Mucosa of stomach (tissue), 1 donor: ENCODE data around the gene SCLT1.

Experiments
- H3K27me3 ChIP-seq: one replicate; pipeline ENCODE4 v1.7.0; 2013; ENCODE audit warnings: mild to moderate bottlenecking, low read length; ENCODE audit not compliant: control insufficient read depth, insufficient read depth
- H3K36me3 ChIP-seq: one replicate; pipeline ENCODE4 v1.7.0; 2013; ENCODE audit warnings: low read length; ENCODE audit not compliant: control insufficient read depth, insufficient read depth
- H3K4me1 ChIP-seq: one replicate; pipeline ENCODE4 v1.7.0; 2013; ENCODE audit warnings: mild to moderate bottlenecking, low read length; ENCODE audit not compliant: control insufficient read depth, insufficient read depth
- H3K4me3 ChIP-seq: one replicate; pipeline ENCODE4 v1.7.0; 2013; ENCODE audit warnings: low read length
- H3K9ac ChIP-seq: one replicate; pipeline ENCODE4 v1.7.0; 2013; ENCODE audit warnings: mild to moderate bottlenecking, low read length, moderate library complexity
- H3K9me3 ChIP-seq: one replicate; pipeline ENCODE4 v1.7.0; 2013; ENCODE audit warnings: mild to moderate bottlenecking, low read length, moderate library complexity; ENCODE audit not compliant: control insufficient read depth
- donor health status: Pancreatic carcinoma.

The SCLT1 gene

GRCh38 chr4:129063640-129064039, 29.7 kb downstream of the SCLT1 start:
- H3K9ac ChIP-seq, result no peak overlapping the region
- no peak overlapping the region for H3K4me3 ChIP-seq
- peaks cover 7% of the 10 kb centered on the region for H3K36me3 ChIP-seq
- peaks cover 12% of the 10 kb centered on the region for H3K9me3 ChIP-seq
- no peaks in the 10 kb centered on the region for H3K4me1 ChIP-seq
- no peaks in the 10 kb centered on the region for H3K27me3 ChIP-seq

- no peak overlapping the region for H3K4me3 ChIP-seq
Observed at GRCh38 chr4:129062580-129062979, 30.8 kb downstream of the SCLT1 start.

DNA sequence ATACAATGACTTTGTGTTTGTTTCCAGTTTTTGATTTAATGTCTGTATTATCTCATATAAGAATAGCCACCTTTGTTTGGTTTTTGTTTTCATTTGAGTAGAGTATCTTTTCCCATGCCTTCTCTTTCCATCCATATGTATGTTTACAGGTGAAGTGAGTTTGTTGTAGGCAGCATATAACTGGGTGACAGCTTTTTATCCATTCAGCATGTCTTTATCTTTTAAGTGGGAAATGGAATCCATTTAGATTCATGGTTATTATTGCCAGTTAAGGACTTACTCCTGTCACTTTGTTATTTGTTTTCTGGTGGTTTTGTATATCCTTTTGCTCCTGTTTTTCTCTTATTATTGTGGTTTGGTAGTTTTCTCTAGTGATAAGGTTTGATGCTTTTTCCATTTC, 34.3 kb downstream of the SCLT1 start:
- no peaks in the 10 kb centered on the region for H3K27me3 ChIP-seq
- H3K9me3 ChIP-seq, result peaks cover 12% of the 10 kb centered on the region
- H3K36me3 ChIP-seq, result peaks cover 7% of the 10 kb centered on the region
- no peak overlapping the region for H3K4me3 ChIP-seq
- no peaks in the 10 kb centered on the region for H3K4me1 ChIP-seq
- no peak overlapping the region for H3K9ac ChIP-seq

More at GRCh38 chr4:129062580-129062979, 30.8 kb downstream of the SCLT1 start:
- Histone ChIP-seq H3K27me3 (no peaks in the 10 kb centered on the region), H3K9ac (no peak overlapping the region), H3K9me3 (peaks cover 12% of the 10 kb centered on the region), H3K36me3 (peaks cover 7% of the 10 kb centered on the region), H3K4me1 (no peaks in the 10 kb centered on the region)

DNA sequence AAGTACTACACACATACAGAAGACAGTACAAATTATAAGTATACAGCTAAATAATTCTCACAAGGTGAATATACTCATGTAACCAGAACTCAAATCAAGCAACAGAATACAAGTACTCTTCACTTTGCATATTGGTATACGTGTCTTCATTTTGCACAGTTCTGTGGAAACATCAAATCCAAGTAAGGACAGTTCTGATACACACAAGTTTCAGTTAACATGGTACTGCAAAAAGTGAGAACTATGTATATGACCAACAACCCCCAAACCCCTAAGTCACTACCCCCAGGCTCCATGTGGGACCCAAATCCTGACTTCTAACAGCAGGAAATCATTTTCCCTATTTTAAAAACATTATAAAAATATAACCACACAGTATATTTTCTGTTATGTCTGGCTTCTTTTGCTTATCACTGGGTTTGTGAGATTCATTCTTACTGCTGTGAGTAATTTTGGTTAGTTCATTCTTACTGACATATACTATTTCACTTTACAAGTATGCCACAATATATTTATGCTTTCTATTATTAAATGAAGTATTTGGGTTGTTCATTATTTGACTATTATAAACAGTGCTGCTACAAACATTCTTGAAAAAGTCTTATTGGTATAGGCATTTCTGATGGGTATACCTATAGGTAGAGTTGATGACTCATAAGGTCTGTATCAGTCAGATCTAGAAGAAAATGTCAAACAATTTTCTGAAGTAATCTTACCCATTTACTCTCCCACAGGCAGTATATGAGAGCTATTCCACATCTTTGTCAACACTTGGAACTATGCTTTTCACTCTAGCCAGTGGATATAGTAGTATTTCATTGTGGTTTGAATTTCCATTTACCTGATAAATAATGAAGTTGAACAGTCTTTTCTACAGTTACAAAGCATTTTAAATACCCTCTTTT, 47.0 kb downstream of the SCLT1 start:
- Histone ChIP-seq H3K4me3 (no peak overlapping the region), H3K4me1 (no peaks in the 10 kb centered on the region), H3K9me3 (no peaks in the 10 kb centered on the region), H3K9ac (no peak overlapping the region), H3K36me3 (no peaks in the 10 kb centered on the region), H3K27me3 (no peaks in the 10 kb centered on the region)

GRCh38 chr4:129043523-129043922, 49.8 kb downstream of the SCLT1 start:
- H3K9ac ChIP-seq, result no peak overlapping the region
- H3K27me3 ChIP-seq, result no peaks in the 10 kb centered on the region
- H3K9me3 ChIP-seq, result no peaks in the 10 kb centered on the region
- no peaks in the 10 kb centered on the region for H3K36me3 ChIP-seq
- no peaks in the 10 kb centered on the region for H3K4me1 ChIP-seq
- no peak overlapping the region for H3K4me3 ChIP-seq

DNA sequence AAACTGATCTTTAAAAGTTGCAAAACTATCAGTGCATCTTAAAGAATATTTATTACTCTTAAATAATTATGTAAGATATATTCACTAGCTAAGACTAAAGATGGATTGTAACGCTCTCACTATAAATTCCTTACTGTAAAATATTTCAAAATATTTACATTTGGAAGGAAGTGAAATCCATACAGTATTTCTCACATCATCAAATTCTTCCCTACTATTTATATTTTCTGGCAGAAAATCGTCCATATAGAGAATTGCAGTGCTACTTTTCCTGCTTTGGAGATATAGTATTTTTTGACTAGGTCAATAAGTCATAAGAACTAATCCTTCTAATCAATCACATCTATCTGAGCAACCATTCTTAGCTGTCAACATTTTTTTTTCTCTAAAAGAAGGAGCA, 52.9 kb downstream of the SCLT1 start:
- no peaks in the 10 kb centered on the region for H3K4me1 ChIP-seq
- no peak overlapping the region for H3K4me3 ChIP-seq
- H3K36me3 ChIP-seq, result no peaks in the 10 kb centered on the region
- H3K27me3 ChIP-seq, result no peaks in the 10 kb centered on the region
- H3K9me3 ChIP-seq, result no peaks in the 10 kb centered on the region
- H3K9ac ChIP-seq, result no peak overlapping the region

- Histone ChIP-seq H3K36me3 (no peaks in the 10 kb centered on the region), H3K9me3 (no peaks in the 10 kb centered on the region), H3K9ac (no peak overlapping the region), H3K4me1 (no peaks in the 10 kb centered on the region), H3K4me3 (no peak overlapping the region), H3K27me3 (no peaks in the 10 kb centered on the region)
Observed at GRCh38 chr4:129037093-129037492, 56.2 kb downstream of the SCLT1 start.

DNA sequence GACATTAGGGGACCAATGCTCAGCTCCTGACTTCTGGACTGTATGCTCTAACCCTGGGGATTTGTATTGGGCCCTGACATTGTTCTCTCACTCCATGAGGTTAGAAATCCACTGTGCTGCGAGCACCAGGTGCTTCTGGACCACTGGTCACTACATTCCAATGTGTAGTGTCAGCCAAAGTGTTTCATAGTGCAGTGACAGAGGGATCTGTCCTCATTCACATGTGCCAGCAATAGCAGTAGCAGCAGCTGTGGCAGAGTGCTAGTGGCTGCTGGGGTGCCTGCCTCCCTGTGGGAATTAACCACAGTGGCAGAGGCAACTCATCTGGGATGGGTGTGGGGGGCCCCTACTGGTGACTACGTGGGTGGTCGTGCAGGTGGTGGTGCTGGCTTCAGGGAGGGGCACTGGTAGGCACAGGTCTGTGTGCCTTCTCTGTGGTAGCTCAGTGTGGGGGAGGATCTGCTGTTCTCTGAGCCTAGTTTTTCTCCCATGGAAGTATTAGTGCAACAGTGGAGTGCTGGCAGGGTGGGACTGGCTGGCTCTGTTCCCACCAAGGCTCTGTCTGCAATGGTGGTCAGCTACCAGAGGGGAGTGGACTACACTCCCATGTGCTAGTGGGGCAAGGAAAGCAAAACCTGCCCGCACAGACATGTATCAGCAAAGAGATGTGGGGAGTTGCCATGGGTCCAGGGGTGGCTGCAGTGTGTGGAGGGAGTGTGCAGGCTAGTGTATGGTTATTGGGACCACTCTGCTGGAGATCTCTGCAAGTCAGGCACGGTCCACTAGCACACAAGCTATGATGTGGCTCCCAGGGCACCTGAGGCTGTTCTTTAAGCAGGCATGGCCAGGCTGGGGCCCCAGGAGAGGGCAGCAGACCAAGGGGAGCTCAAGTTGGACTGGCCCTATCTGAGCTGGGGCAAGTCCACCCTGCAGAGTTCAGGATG, 78.5 kb downstream of the SCLT1 start:
- H3K9ac ChIP-seq, result no peak overlapping the region
- no peaks in the 10 kb centered on the region for H3K4me1 ChIP-seq
- no peaks in the 10 kb centered on the region for H3K36me3 ChIP-seq
- no peaks in the 10 kb centered on the region for H3K9me3 ChIP-seq
- H3K27me3 ChIP-seq, result no peaks in the 10 kb centered on the region
- H3K4me3 ChIP-seq, result no peak overlapping the region

DNA sequence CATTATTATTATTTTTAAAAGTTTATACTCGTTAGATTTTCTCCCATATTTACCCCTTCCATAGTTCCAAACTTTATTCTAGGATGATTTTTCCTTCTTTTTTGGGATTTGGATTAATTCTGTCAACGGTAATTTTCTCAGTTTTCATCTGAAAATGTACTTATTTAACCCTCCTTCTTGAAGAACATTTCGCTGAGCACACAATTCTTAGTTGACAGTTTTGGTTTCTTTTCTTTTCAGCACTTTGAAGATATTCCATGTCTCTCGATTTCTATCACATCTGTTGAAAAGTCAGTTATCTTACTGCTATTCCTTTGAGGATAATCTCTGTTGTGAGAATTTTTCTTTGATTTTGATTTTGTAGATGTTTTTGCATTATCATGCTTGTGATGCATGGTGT, 85.2 kb downstream of the SCLT1 start:
- no peaks in the 10 kb centered on the region for H3K9me3 ChIP-seq
- H3K36me3 ChIP-seq, result no peaks in the 10 kb centered on the region
- no peak overlapping the region for H3K4me3 ChIP-seq
- no peaks in the 10 kb centered on the region for H3K4me1 ChIP-seq
- no peaks in the 10 kb centered on the region for H3K27me3 ChIP-seq
- no peak overlapping the region for H3K9ac ChIP-seq

GRCh38 chr4:128986908-128987307, 106.4 kb downstream of the SCLT1 start:
- no peaks in the 10 kb centered on the region for H3K9me3 ChIP-seq
- no peaks in the 10 kb centered on the region for H3K36me3 ChIP-seq
- no peaks in the 10 kb centered on the region for H3K4me1 ChIP-seq
- no peak overlapping the region for H3K4me3 ChIP-seq
- no peaks in the 10 kb centered on the region for H3K27me3 ChIP-seq
- no peak overlapping the region for H3K9ac ChIP-seq

DNA sequence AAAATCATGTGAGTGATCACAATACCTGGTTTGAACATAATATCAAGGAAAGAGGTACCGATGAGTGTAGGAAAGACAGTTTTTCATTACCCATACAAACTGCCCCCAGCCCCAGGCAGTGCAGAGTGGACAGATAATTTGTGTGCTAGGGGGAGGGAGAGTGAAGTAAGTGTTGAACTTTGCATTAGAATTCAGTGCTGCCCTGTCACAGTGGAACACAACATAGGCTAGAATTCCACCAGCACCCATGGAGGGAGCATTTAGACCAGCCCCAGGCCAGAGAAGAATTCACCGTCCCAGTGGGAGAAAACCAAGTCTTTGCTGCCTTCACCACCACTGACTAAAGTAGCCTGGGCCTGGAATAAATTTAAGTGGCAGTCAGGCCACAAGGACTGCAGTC, 107.3 kb downstream of the SCLT1 start:
- H3K36me3 ChIP-seq, result no peaks in the 10 kb centered on the region
- H3K4me1 ChIP-seq, result no peaks in the 10 kb centered on the region
- H3K4me3 ChIP-seq, result no peak overlapping the region
- H3K9me3 ChIP-seq, result no peaks in the 10 kb centered on the region
- H3K27me3 ChIP-seq, result no peaks in the 10 kb centered on the region
- H3K9ac ChIP-seq, result no peak overlapping the region
